ENCODE measurements around the gene TRIM56. TPM values are rescaled to one million over a fixed set of nuclear protein-coding genes. Genes with fewer than 3 reads are reported as not detected.
A peak's percentile ranks its signal among the peaks of the same experiment; 100 is the strongest.

TRIM56 gene
- total and polyA plus RNA-seq, 9 of the 15 experiments (the other 6 are each of a cell fraction or from before 2014, with no cell fraction given) = 2.0 to 29.7 (median 11.6) TPM

GRCh38 chr7:101058355-101058754 is 26.9 kb upstream of the TRIM56 start (continued):
- no peak for TF ChIP-seq GTF2A2 (tag; IDR thresholded peaks at IDR 0.05)
- TF ChIP-seq, protein P1, sequence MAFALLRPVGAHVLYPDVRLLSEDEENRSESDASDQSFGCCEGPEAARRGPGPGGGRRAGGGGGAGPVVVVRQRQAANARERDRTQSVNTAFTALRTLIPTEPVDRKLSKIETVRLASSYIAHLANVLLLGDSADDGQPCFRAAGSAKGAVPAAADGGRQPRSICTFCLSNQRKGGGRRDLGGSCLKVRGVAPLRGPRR (CRISPR knock-in tag; IDR thresholded peaks at IDR 0.05) = 0 out of 2 replicates have a peak, but pooled peaks have one; percentile 36
- TF ChIP-seq ZNF41 (CRISPR knock-in tag; conservative IDR thresholded peaks at IDR 0.05) = 0 out of 2 replicates have a peak, but pooled peaks have one; percentile 11
- 0 out of 2 replicates have a peak, but pooled peaks have one; percentile 34 for TF ChIP-seq SMAD3 (CRISPR knock-in tag; conservative IDR thresholded peaks at IDR 0.05)
- no peak for TF ChIP-seq NR3C1 (CRISPR knock-in tag; IDR thresholded peaks at IDR 0.05)
- TF ChIP-seq SRF (CRISPR knock-in tag; IDR thresholded peaks at IDR 0.05) = peak in 1 of 2 experiments; percentile 84; a peak in 2 of 4 replicates
- peak; percentile 60; the same call in 1 of the 2 replicates for TF ChIP-seq NCOA1 (IDR thresholded peaks at IDR 0.05; ENCODE audit: low read depth)
- peak; percentile 19 to 40; a peak in 1 of 4 replicates for TF ChIP-seq TEAD1 (CRISPR knock-in tag; IDR thresholded peaks at IDR 0.05)
- peak; percentile 60; the same call in 1 of the 2 replicates for TF ChIP-seq HDAC2 (IDR thresholded peaks at IDR 0.05)
- peak; percentile 76 for TF ChIP-seq ZNF263 (CRISPR knock-in tag; IDR thresholded peaks at IDR 0.05; ENCODE audit: borderline replicate concordance)
- TF ChIP-seq SMAD4 (CRISPR knock-in tag; conservative IDR thresholded peaks at IDR 0.05) = 0 out of 2 replicates have a peak, but pooled peaks have one; percentile 41
- TF ChIP-seq CHAMP1 (IDR thresholded peaks at IDR 0.05) = peak; percentile 61; the same call in 1 of the 2 replicates
- TF ChIP-seq CREB1 (IDR thresholded peaks at IDR 0.05) = no peak
- 0 out of 2 replicates have a peak, but pooled peaks have one; percentile 20 for TF ChIP-seq CREB1 (CRISPR knock-in tag; IDR thresholded peaks at IDR 0.05)
- no peak for TF ChIP-seq ZNF224 (CRISPR knock-in tag; IDR thresholded peaks at IDR 0.05)
- peak; percentile 87 to 89 for TF ChIP-seq FOXK2 (conservative IDR thresholded peaks at IDR 0.05 in 1 of 2, IDR thresholded peaks at IDR 0.05 in 1 of 2; ENCODE audit: low read depth in 2 of 2)
- TF ChIP-seq FOS (IDR thresholded peaks at IDR 0.05; ENCODE audit: extremely low read depth, insufficient read length) = no peak
- 0 out of 2 replicates have a peak, but pooled peaks have one; percentile 56 for TF ChIP-seq ZNF165 (CRISPR knock-in tag; IDR thresholded peaks at IDR 0.05; ENCODE audit: borderline replicate concordance)
- TF ChIP-seq MYBL2 (IDR thresholded peaks at IDR 0.05; ENCODE audit: low read depth) = no peak
- no peak for TF ChIP-seq MYBL2 (CRISPR knock-in tag; IDR thresholded peaks at IDR 0.05; ENCODE audit: borderline replicate concordance)
- TF ChIP-seq ZNF197 (CRISPR knock-in tag; IDR thresholded peaks at IDR 0.05; ENCODE audit: low read depth) = 0 out of 2 replicates have a peak, but pooled peaks have one; percentile 35
- TF ChIP-seq CREM (IDR thresholded peaks at IDR 0.05; ENCODE audit: low read depth) = peak; percentile 54; the same call in 1 of the 2 replicates
- peak; percentile 48 for TF ChIP-seq TFAP4 (CRISPR knock-in tag; IDR thresholded peaks at IDR 0.05; ENCODE audit: borderline replicate concordance)
- TF ChIP-seq USF2 (CRISPR knock-in tag; IDR thresholded peaks at IDR 0.05) = peak; percentile 21; the same call in 1 of the 2 replicates
- TF ChIP-seq ZNF282 (CRISPR knock-in tag; IDR thresholded peaks at IDR 0.05) = no peak

Data from K562 (cell line).